IPS-11a (cell line): Measurements from ENCODE around the gene POU6F2.

ENCODE experiments used
- H3K4me3 ChIP-seq: one replicate; pipeline ENCODE4 v1.5.1; 2013; ENCODE audit warnings: low read depth, low read length, control low read depth

The POU6F2 gene

DNA sequence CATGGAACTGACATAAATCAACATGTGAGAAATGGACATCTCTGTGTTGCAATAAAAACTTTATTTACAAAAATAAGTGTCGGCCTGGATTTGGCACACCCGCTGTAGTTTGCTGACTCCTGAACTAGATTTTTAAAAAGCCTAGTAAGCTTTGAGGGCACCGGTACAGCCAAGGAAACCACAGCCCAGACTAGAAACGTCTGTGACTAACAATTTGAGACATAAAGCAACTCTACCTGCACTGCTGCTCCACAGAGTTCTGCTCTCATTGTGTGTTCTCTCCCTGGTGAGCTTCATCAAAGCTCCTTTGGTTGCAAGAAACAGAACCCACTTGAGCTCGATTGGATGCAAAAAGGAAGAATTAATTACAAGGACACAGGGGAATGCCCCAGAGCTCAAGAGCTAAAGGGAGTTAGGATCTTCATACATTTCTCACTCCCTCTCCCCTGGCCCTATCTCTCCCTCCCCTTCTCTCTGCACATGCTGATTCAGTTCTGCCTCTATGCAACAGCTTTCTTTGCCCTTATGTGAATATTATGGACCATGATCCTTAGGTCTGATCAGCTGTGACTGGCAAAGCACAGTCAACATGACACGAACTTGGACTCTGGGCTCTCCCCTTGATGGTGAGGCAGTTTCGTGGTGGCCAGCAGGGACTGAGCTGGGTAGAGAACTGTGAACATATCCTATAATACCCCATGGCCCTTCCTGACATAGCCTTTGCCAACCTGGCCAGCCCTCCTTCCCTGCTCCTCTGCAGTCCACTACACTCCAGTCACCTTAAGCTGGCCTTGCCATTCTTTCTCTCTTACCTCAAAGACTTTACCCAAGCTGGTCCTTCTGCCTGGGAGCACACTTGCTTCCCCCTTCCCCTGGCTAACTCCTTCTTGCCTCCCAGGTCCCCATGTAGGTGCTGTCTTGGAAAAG is 511.0 kb downstream of the POU6F2 start:
- no peak overlapping the region for H3K4me3 ChIP-seq

DNA sequence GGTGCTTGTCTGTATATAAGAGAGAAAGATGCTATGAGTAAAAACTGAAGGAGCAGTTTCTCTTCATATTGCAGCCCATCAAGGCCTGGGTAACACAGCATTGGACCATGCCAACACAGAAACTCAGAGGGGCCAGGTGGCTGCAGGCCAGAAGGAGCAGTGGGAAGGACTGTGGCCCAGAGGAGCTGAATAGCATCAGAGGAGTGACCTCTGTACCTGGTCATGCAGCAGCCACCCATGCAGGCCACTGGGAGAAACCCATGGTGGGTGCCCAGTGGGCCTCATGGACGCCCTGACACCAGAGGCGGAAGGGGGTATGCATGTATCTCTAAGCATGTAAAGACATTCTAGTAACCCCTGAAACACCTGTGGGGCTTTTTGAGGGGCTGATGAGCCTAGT is 512.6 kb downstream of the POU6F2 start:
- H3K4me3 ChIP-seq, result no peak overlapping the region

DNA sequence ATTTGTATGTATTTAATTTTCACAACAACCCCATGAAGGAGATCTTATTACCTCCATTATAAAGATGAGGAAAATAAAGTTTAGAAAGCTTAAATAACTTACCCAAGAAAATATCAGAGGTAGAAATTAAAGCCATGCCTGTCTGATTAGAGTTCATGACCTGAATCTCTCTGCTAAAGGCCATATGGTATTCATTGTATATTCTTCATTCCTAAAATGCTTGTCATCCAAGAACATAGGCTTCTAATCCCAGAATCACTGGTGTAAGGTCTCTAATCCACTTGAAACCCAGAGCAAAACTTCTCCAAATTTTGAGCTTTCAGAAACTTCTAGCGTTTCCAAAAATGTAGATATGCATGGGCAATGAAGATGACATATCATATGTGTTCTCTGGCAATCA is 516.2 kb downstream of the POU6F2 start:
- H3K4me3 ChIP-seq, result no peak overlapping the region

DNA sequence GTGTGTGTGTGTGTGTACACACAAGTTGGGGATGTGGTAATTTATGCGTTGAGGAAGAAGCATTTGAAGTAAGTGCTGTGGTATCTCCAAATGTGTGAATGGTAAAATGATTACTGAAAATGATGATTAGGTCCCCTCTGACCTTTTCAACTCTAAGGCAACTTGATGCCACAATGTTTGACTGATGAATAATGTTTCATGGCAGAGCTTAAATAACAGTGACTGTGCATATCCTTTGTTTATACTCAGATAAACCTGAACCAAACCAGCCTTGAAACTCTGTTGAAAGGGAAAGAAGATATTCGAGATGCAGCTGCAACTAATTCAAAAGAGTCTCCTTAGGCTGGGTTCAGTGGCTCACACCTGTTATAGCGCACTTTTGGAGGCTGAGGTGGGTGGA is 523.6 kb downstream of the POU6F2 start:
- H3K4me3 ChIP-seq, result no peak overlapping the region

DNA sequence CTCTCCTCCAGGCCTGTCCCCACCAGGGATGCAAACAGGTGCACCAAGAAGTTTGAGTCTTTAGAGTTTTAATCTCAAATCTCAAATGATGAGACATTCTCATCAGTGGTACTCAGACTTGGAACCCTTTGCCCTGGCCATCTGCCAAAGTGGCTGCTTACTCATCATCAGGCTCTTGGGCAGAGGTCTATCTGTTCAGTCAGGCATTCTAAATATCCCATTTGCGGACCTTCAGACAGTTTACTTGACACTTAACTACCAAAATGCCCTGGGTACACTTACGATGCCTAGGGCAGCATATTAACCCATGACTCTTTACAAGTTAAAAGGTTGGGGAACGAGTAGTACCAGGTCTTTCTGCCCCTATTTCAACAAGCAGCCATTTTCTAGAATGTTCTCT is 527.3 kb downstream of the POU6F2 start:
- no peak overlapping the region for H3K4me3 ChIP-seq

DNA sequence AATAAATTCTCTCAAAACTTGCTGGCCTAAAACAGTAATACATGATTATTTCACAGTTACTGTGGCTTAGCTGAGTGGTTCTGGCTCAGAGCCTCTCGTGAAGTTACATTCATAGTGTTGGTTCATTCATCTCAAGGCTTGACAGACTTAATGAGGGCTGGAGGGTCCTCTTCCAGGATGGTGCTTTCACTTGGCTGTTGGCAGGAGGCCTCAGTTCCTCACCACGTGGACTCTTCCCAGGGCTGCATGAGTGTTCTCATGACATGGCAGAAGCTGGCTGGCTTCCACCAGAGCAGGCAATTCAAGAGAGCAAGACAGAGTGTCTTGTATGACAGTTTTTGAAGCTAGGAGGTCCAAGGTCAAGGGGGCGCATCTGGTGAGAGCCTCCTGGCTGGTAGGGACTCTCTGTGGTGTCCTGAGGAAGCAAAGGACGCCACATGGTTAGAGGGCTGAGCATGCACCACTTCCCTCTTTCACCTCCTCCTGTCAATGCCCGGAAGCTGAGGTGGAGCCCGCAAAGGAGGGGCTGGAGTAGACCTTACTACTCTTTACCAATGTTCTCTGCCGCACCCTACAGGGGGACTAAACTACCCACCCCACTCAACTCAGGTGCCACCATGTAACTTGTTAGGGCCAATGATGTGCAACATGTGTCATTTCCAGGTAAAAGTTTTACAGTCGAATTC is 530.3 kb downstream of the POU6F2 start:
- H3K4me3 ChIP-seq, result no peak overlapping the region

DNA sequence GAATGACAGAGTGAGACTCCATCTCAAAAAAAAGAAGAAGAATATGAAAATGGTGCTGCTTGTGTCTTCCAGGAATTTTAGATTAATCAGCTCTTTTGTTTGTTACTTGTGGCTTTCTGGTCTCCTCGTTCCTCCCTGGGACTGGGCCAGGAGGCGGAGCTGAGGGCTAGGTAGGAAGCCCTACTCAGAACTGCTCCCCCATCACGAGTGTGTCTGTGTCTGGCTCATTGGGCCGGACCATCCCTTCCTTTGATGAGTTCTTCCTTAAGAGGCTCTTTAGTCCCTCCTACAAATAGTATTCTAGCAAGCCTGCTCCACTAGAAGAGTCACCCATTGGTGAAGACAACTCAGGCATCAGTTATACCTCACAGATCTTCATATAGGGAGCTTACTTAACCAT is 531.7 kb downstream of the POU6F2 start:
- H3K4me3 ChIP-seq, result no peak overlapping the region

DNA sequence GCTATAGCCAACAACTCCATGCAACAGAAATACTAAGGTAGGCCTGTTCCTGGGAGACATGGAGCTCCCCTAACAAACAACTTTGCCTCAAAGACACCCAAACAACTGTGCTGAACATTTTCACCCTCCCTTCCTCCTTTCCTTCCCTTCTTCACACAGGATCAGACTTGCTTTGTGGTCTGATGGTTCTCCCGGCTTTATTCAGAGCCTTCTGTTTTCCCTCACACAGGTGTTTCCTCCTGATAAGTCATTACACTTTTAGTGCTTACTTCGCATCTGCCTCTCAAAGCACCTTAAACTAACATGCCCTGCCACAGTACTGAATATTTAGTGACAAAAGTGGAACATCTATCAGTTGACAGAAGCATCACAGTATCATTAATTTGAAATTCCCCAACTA is 532.2 kb downstream of the POU6F2 start:
- H3K4me3 ChIP-seq, result no peak overlapping the region

DNA sequence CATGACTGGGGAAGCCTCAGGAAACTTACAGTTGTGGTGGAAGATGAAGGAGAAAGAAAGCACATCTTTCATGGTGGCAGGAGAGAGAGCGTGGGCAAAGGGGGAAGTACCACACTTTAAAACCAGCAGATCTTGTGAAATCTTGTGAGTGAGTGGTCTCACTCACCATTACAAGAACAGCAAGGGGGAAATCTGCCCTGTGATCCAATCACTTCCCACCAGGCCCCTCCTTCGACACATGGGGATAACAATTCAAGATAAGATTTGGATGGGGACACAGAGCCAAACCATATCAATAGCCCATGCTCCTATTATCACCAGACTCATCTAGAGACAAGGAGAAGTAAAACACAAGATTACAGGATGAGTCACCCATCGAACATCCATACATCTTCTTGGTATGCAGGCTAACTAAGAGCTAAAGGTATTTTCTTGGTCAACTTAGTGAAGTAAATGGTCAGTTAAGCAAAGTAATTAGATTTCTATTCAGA is 533.2 kb downstream of the POU6F2 start:
- no peak overlapping the region for H3K4me3 ChIP-seq

DNA sequence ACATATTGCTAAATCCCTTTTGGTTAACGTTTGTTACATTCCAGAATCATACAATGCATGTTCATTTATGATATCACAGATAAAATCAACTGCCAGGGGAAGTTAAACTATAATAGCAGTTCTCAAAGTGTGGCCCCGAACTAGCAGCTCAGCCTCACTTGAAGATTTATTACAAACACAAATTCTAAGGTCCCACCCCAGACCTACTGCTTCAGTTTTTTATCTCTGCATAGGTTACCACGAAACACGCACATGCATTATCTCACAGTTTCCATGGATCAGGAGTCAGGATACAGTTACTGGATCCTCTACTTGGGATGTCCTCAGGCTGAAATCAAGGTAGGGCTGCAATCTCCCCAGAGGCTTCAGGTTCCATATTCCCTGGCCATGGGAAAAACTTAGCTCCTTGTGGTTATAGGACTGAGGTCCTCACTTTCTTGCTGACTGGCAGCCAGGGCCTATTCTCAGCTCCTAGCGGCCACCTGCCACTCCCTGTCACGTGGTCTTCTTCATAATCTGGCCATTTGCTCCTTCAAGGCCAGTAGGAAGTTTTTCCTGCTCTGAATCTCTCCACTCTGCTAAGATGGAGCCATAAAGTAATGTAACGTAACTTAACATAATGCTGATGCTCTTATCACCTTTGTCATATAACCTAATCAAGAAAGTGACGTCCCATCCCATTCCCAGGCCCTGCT is 538.0 kb downstream of the POU6F2 start:
- H3K4me3 ChIP-seq, result no peak overlapping the region

DNA sequence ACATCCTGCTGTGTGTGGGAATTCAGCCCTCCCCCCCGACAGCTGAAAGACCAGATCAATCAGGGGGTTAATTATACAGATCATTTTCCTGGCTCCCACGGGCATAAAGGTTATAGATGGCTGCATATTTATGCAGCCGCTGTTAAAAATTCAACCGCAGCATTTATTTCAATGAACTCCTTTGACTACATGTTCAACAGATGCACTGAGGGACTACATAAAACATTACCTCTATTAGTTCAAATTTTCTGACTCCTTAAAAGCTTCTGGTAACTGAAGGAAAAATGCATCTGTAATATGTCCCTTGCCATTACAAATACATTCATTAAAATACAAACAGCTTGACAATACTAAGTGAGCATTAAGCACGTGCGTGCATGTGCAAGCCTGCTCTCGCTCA is 538.8 kb downstream of the POU6F2 start:
- no peak overlapping the region for H3K4me3 ChIP-seq

DNA sequence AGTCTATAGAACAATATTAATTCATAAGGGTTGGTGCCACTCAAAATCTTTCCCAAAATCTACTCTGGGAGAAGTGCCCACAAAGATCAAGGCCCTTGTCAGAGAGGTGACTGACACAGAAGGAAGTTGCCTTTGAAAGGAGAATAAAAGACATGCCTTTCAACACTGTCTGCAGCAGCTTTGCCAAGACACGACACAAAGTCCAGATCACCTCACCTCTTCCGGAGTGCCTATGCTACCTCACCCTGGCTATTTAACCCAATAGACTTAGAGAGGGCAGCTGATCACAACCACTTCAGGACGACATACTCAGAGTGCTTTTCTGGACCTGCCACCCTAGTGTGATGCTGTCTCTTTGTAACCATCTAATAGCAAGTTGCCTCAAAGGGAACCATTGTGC is 539.5 kb downstream of the POU6F2 start:
- no peak overlapping the region for H3K4me3 ChIP-seq
